HCEC 1CT (cell line): ENCODE results near the gene PIAS4.
A peak's percentile ranks its signal among the peaks of the same experiment; 100 is the strongest.

Source experiments
- DNase-seq: peaks from one replicate; pipeline ENCODE4 v3.0.0-alpha.2; 2017

The PIAS4 gene

DNA sequence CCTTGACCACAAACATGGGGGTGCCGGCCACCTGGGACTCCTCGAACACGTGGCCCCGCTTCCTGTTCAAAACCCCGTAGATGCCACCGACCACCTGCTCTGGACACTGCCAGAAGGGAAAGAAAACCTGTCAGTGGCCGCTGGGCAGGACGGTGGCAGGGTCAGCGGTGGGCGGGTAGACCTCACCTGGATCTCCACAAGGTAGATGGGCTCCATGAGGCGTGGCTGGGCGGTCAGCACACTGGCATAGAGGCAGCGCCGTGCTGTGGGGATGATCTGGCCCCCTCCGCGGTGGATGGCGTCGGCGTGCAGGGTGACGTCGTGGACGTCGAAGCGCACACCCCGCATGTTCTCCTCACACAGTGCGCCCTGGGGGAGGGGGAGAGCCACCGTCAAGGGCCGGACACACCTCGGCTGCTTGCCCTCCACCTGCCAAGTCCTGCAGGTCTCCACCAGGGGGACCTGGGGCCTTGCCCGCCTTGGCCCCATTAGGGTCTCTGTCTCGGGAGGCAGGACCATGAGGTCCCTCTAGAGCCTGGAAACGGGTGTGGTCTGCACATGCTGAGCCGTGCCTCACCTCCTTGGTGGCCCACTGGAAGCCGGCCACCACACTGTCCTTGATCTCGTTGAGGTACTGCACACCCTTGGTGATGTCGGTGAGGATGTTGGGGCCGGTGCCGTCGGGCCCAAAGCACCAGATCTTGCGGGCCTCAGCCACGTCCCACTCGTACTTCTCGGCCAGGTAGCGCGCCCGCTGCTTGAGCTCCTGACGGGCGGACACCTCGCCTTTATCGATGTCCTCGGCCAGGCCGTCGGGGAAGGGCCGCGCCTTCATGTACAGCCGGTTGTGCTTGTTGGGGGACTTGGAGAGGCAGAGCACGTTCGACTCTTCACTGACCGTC, 30.0 kb upstream of the PIAS4 start:
- no peak for DNase-seq

DNA sequence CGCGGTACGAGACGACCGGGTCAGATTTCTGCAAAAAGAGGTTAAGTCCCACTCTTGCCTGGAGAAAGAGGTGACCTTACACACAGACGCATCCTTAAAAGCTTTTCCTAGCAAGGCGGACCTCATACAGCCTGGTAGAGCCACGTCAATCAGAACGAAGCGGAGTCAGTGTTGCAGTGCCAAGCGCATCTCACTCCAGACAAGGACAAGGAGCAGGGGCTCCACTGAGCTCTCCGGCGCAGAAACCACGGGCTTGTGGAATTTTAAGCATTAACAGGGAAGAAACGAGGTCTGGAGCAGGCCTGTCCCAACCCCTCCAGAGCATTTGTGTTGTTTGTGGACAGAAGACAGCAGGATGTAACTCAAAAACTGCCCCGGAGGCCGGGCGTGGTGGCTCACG, 29.4 kb upstream of the PIAS4 start:
- DNase-seq, result no peak

DNA sequence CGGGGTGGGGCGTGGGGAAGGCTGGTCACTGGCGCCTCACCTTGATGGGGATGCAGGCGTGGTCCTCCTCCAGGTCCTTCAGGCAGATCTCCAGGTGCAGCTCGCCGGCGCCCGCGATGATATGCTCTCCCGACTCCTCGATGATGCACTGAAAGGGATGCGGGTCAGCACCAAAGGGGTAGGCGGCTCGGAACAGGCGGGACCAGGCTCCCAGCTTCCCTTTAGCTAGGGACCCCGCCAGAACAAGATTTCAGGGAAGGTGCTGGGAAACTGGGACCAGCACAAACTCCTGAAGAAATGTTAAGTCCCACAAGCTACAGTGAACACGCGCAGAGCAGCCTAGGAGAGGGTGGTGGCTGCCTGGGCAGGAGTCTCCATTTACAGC, 28.3 kb upstream of the PIAS4 start:
- DNase-seq, result no peak

DNA sequence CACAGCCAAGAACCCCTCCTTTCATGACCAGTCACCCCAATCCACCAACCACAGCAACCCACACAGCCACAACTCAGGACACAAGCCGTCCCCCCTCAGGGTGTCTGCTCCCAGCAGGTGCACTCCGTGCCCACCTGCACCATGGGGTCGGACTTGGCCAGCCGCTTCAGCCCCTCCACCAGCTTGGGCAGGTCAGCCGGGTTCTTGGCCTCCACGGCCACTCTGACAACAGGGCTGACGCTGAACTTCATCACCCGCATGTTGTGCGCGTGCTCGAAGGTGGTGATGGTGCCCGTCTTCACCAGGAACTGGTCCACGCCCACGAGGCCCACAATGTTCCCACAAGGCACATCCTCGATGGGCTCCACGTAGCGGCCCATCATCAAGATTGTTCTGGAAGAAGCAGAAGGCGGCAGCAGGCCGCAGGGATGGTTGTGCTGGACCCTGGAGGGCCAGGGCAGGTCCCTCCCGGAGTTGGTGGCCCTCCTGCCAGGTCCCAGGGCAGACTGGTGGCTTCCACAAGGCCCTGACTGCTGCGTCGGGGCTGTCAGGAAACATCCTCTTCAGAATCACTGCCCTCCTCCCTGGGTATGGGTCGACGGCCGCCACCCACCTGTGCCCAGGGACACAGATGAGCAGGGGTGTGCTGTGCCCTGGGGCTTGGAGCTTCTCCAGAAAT, 27.7 kb upstream of the PIAS4 start:
- DNase-seq, result no peak

DNA sequence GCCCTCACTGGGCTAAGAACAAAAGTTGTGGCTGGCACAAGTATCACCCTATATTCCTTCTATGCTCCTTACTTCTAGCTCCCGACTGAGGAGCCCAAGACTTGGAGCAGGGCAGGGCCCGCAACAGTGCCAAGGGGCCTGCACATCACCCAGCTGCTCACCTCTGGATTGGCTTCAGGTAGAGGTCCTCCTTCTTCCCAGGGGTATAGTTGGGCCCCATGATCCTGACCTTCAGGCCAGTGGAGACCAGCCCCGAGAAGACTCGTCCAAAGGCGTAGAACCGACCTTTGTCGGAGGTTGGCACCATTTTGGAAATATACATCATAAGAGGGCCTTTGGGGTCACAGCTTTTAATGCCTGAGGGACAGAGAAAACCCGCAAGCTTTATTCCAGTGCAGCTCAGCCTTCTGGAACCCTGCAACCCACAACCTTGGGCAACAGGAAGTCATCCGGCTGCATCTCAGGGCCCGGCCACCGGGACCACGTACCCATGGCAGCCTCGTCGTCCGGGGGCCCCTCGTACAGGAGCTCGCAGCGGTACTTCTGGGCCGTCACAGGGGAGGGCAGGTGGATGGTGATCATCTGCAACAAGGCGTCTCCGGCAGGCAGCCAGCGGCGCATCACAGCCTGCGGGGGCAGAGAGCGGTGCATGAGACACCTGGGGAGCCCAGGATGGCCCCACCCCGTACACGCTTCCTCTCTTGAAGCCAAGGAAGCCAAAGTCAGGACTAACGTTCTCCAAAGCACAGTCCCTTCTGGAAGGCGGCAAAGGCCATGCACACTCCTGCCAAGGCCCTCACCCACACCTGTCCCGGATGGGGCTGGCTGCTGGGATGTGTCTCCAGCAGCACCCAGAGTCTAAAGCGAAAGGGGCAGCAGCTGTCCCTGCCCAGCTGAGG, 26.9 kb upstream of the PIAS4 start:
- DNase-seq, result no peak

DNA sequence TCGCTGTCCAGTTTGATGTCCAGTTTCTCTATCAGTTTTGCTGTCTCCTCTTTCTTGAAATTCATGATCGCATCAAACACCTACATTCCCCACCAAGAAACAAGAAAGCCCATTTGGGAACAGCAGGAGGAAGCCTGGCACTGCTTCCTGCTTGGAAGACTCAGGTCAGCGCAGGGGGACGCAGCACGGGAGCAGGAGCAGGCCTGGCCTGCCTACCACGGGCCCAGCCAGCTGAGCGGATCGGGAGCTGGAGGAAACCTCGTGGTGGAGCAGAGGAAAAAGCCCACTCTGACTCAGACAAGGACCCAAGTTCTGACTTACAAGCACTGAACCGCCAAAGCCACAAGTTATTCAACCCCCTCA, 26.2 kb upstream of the PIAS4 start:
- no peak for DNase-seq

DNA sequence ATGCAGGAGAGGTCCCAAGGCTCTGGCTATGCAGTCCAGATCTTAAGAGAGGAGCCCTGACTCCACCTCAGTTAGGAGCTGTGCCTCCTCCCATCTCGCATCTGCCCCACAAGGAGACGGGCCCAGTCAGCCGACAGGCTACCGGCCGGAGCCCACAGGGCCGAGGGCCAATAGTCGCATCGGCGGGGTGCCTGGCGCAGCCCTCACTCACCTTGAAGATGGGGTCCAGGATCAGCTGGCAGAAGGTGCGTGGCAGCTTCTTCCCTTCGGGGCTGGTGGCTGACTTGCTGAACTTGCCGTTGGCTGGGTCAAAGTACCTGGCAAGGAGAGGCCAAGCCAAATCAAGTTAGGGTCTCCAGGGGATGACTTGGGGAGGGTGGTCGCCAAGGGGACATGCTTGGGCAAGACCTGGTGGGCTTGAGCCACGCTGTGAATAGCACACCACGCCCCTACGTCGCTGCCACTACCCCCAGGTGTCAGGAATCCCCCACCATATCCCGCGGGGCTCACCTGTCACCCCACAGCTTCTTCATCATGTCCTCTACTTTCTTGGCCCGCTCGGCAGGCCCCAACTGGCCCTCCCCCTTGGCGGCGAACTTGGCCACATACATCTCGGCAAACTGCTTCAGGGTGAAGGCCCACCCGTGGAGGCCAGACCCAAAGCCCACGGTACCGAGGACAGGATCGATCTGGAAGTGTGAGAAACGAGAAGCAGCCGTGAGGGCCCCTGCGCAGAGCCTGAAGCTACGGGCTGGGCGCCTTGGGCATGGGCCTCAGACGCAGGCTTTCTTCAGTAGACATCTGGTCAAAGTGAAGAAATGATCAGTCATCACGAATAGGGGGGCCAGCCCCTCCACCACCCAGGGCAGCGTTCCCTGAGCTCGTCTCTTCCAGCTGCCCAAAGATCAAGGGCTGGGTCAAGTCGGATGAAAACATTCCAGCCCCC, 25.5 kb upstream of the PIAS4 start:
- no peak for DNase-seq

DNA sequence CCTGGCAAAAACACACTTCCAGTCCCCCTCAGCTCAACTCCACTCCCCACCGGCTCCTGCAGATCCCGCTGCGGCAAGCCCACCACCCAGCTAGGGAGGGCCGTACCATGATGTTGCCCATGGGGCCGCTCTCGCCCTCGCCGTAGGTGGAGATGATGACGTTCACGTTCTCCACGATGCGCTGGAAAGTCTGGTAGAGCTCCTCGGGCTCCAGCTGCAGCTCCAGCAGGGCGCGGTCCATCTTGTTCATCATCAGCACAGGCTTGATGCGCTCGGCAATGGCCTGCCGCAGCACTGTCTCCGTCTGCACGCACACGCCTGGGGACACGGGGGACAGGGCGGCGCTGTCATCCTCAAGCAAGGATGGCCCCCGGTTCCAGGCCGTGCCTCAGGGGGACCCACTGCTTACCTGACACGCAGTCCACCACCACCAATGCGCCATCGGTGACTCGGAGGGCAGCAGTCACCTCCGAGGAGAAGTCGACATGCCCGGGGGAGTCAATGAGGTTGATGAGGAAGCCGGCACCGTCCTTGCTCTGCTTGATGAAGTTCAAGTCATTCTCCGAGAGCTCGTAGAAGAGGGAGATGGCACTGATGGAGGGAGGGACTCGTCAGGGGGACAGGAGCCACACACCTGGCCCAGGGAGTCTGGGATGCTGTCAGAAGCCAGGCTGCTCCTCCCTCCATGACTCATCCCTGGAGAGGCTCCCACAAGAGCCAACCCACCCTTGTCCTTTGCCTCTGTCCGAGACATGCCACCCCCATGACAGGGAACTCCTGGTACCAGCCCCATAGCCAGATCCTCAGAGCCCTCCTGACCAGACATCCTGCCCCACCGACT, 24.6 kb upstream of the PIAS4 start:
- DNase-seq, result peak; percentile 48

DNA sequence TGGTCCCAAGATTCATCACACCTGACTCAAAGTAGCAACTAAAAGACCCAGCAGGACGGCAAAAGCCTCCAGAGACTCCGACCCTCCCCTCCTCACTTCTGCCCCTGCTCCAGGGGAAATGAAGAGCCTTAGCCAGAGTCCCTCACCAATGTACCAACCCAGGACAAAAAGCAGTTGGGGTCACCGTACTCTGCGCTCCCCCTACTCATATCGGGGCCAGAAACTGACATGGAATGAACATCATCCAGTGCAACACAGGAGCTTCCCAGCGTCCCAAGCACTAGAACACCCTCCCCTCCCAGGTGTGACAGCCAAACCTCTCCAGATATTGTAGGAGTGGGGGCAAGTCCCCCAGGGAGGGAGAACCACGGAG, 24.0 kb upstream of the PIAS4 start:
- DNase-seq, result no peak

DNA sequence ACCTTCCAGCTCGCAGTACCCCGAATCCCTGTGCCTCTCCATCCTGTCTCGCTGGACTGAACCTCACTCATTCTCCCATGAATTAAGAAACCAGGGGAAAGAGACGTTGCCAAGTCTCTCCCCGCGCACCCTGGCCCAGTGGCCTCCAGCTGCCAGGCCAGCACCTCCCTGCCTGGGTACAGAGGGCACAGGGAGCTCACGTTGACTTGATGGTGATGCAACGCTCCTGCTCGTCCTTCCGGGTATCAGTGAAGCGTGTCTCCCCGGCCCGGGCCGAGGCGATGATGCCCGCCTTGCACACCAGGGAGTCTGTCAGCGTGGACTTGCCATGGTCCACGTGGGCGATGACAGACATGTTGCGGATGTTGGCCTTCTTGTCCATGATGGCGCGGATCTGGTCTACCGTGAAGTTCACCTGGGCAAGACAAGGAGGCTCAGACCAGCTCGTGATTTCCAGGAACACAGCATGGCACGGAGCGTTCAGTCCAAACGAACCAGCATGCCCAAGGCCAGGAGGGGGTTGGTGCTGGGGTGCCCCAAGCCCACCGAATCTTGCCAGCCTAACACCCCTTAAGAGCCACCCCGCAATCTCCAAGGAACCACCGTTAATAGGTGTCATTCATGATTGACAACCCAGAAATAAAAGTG, 23.5 kb upstream of the PIAS4 start:
- DNase-seq, result peak; percentile 45

DNA sequence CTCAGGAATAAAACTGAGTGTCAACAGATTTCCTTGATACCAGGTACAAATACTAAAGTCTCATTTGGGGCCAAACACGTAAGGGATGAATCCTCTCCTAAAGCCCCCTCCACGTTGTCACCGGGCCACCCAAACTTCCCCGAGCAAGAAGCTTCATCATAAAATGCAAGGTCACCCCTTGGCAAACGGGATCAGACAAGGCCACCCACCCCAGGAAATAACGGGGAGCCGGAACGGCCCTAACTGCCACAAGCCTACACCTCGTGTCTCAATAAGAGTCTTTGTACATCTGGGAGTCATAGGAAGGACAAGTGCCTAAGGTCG, 23.0 kb upstream of the PIAS4 start:
- DNase-seq, result no peak

DNA sequence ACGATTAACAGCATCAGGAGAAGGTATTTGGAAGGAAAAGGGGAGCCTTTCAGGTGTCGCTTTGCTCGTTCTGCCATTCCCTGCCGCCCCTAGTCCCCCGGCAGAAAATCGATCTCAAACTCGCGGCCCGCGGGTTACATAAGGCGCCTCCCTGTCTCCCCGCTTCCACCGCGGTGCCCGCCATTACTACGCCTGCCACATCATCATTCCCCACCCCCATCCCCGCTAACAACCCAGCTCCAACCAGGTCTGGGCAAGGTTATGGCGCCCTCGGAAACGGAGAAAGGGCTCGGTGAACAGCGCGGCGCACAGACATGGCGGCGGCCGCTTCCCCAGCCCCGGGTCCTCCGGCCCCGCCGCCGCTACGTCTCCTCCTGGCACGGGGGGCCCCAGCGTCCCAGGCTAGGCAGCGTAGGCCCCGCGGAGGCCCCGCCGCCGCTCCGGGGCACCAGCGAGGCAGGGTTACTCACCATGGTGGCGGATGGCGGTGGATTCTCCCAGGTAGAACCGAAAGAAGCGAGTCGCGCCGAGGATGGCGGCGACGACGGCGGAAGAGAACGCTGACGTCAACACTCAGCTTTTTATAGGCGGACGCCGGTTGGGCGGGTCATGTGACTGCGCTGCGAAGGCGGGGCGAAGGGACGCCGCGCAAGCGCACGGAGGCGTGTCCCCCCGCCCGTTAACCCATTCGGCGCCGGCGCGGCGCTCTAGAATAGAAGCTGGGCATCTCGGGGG, 22.5 kb upstream of the PIAS4 start, which contains the start of gene EEF2:
Gene EEF2, minus strand, starts transcription at position 556 of the 735 bp plus-strand sequence. Its CDS starts 83 bp downstream, at position 473.
- peak; percentile 88 for DNase-seq

DNA sequence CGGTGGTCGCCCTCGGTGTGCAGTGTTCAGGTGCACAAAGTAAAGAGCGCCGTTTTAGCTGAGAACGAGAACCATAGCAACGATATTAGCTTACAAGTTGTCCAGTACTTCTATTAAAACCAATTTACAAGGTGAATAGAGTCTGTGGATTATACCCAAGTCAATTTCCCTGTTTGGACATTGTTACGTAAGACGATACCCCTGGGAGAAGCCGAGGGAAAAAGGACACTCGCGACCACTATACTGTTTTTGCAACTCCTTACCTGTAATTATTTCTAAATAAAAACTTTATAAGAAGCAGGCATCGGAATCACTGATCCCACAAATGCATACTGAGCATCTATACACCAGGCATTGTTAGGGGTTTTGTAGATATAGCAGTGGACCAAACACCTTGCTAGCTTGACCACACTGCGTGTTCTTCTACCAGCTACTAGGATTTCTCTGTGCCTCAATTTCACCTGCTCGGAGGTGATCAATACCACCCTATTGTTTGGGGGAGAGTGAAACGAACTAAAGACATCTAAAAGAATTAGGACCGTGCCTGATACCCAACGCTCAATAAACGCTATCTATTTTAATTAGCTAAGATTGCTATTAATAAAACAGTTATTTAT, 21.8 kb upstream of the PIAS4 start:
- DNase-seq, result no peak

DNA sequence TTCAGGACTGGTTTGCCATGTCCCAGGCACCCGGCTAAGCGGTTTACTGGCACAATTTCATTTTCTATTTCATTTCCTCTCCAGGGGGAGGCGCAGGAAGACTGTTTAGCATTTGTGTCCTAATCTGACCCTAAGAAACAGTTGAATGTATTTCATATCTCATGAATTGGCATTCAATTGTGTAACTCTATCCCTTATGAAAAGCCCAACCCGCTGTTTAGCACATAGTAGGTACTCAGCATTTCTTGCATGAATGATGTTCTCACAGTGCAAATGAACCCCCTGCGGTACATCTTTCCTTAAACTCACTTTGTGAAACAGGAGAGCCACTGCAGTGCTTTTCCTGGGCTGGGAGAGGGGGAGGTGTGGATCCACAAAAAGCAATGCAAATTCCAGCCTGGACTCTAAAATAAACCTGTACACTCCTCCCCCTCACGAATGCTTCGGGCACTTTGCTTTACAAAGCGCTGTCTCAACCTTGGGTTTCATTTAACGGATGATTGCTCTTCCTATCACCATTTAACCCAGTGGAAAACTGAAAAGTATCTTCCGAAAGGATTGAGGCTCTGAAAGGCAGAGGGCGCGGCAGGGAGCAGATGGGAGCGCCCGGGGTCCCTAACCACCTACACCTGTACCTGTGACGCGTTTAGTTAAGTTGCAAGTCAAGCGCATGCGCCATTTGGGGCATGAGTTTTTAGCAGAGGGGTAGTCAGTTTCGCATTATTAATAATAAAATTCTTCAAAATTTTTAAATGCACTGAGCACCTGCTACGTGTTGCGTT, 21.1 kb upstream of the PIAS4 start:
- DNase-seq, result peak; percentile 87

DNA sequence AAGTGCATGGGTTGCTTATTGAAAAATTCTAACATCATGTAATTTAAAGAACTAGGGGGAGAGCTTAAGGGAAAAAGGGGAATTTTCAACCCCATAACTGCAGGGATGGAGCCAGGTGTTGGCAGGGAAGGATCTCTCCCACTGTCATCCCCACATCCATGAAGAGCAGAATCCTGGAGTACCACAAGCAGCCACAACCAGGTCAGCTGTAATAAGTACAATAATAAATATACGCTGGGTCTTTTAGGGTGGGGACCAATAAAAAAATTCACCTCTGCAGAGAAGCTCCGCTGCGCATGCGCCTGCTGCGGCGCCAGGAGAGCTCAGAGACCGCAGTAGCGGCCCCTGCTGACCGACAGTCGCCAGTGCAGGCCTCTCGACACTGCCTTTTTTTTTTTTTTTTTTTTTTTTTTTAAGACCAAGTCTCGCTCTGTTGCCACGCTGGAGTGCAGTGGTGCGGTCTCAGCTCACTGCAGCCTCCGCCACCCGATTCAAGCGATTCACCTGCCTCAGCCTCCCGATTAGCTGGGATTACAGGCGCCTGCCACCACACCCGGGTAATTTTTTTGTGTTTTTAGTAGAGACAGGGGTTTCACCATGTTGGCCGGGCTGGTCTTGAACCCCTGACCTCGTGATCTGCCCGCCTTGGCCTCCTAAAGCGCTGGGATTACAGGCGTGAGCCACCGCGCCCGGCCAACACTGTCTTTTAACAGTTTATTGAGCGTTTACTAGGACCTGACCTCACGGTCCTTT, 19.7 kb upstream of the PIAS4 start:
- peak; percentile 59 for DNase-seq

DNA sequence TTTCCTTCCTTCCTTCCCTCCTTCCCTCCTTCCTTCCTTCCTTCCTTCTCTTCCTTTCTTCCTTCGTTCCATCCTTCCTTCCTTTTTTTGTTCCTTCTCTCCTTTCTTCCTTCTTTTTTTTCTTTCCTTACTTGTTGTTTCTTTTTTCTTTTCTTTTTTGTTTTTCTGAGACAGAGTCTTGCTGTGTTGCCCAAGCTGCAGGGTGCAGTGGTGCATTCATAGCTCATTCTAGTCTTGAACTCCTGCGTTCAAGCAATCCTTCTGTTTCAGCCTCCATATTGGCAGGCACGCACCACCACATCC, 16.8 kb upstream of the PIAS4 start:
- DNase-seq, result no peak

DNA sequence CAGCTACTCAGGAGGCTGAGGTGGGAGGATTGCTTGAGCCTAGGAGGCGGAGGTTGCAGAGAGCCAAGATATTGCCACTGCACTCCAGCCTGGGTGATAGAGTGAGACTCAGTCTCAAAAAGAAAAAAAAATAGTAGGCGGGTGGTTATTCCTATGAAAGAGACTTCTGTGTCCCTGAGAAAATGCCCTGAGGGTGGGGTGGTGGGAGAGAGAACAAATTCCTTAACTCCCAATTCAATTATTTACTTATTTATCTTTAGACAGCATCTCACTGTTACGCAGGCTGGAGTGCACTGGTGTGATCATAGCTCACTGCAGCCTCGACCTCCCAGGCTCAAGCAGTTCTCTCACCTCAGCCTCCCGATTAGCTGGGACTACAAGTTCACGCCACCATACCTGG, 11.9 kb upstream of the PIAS4 start:
- no peak for DNase-seq
